ENCODE measurements around the gene ZNF24.

GRCh38 chr18:35289293-35289692 lies 54.9 kb downstream of the ZNF24 start:
- no peak for TF ChIP-seq CTCF (conservative IDR thresholded peaks at IDR 0.05; ENCODE audit: low read length)
- TF ChIP-seq EZH2phosphoT487 (IDR thresholded peaks at IDR 0.05; ENCODE audit: borderline replicate concordance), result no peak

Measured in Loucy (cell line).